AG09319 (cell line): ENCODE results near the gene REV3L.
"Not testable (repeated sequence)": the region's sequence is repeated elsewhere in the genome, so short reads cannot be mapped to it uniquely, and the experiment has no call there.

Source experiments
- DNase-seq: peaks from one replicate; pipeline ENCODE4 v3.0.0-alpha.2; 2010; ENCODE audit warnings: low read depth; ENCODE audit errors: extremely low read depth
- TF ChIP-seq, protein P1 (sequence below): IDR thresholded peaks from 2 replicates; pipeline ENCODE4 v1.5.1; 2011; ENCODE audit warnings: low read depth, mild to moderate bottlenecking, inconsistent platforms, low read length, moderate library complexity

The REV3L gene

GRCh38 chr6:111342913-111343312, 140.1 kb downstream of the REV3L start:
- DNase-seq: no peak
- TF ChIP-seq, protein P1, sequence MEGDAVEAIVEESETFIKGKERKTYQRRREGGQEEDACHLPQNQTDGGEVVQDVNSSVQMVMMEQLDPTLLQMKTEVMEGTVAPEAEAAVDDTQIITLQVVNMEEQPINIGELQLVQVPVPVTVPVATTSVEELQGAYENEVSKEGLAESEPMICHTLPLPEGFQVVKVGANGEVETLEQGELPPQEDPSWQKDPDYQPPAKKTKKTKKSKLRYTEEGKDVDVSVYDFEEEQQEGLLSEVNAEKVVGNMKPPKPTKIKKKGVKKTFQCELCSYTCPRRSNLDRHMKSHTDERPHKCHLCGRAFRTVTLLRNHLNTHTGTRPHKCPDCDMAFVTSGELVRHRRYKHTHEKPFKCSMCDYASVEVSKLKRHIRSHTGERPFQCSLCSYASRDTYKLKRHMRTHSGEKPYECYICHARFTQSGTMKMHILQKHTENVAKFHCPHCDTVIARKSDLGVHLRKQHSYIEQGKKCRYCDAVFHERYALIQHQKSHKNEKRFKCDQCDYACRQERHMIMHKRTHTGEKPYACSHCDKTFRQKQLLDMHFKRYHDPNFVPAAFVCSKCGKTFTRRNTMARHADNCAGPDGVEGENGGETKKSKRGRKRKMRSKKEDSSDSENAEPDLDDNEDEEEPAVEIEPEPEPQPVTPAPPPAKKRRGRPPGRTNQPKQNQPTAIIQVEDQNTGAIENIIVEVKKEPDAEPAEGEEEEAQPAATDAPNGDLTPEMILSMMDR: no peak

GRCh38 chr6:111339294-111339693, 143.7 kb downstream of the REV3L start:
- TF ChIP-seq, protein P1: no peak
- no peak for DNase-seq

GRCh38 chr6:111338843-111339242, 144.2 kb downstream of the REV3L start:
- TF ChIP-seq, protein P1: no peak
- no peak for DNase-seq

DNA sequence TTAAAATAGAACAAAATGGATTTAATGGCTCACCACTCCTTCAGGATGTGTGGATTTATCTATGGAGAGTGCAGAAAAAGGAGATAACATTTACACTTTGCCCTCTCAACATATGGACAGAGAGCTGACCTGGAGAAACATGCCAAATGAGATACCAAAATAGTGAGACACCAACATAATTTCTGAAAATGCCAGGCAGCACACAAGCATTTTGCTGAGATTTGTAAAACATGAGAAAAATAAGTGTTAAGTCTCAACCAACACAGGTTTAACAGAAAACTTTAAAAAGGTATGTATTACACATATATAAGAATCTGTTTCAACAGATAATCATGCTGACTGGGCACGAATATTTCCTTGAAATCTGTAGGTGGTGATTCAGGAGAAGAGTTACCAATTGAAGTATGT, 145.2 kb downstream of the REV3L start:
- DNase-seq: no peak
- TF ChIP-seq, protein P1: no peak

GRCh38 chr6:111329882-111330633, 153.0 kb downstream of the REV3L start:
- DNase-seq: no peak
- TF ChIP-seq, protein P1: no peak

DNA sequence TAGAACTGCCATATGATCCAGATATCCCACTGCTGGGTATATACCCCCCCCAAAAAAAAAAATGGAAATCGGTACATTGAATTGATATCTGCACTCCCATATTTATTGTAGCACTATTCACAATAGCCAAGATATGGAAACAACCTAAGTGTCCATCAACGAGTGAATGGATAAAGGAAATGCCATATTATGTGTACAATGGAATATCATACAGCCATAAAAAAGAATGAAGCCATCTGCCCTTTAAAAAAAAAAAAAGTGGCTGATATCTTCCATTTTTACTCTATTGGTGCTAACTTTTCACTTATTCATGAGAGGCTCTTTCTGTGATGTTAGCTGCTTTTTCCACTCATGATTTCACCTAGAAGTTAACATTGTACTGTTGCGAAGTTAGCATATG, 156.5 kb downstream of the REV3L start:
- no peak for DNase-seq

DNA sequence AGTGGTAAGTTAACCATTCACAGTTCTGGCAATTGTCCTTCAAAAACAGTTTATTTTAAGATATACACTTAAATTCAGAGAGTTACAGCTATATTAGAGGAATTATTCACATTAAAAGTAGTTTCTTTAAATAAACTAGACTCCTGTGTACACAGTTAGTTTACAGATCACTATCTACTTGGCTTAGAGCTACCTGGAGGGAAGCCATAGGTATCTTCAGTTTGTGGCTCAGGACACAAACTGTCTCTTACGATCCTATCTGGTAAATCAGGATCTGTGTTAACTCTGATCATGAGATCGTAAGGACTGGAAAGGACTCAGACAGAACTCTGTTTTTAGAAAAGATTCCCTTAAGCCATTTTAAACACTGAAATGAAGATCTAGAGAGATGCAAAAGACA, 160.9 kb downstream of the REV3L start:
- DNase-seq: no peak
- TF ChIP-seq, protein P1: no peak

More for the DNA sequence above, 156.5 kb downstream of the REV3L start:
- TF ChIP-seq, protein P1: no peak

GRCh38 chr6:111307950-111308349, 175.1 kb downstream of the REV3L start:
- not testable (repeated sequence) for DNase-seq
